SK-N-SH treated with all-trans-retinoic acid at 6 μM for 48 hours (cell line): Measurements from ENCODE around the gene DOC2B.

Experiments
- ATAC-seq: fragments of 200-7000 bp; cut with Tn5 transposase; 3 replicates; pipeline ENCODE4 v1.9.1; 2020; ENCODE audit warnings: mild to moderate bottlenecking, moderate library complexity
- ARNTL ChIP-seq: fragments of 450-650 bp; formaldehyde crosslinking; IDR thresholded peaks from 2 replicates; pipeline ENCODE4 v1.5.0; 2020; ENCODE audit warnings: low read depth, mild to moderate bottlenecking, moderate library complexity, borderline replicate concordance
- BACH2 ChIP-seq: fragments of 250-450 bp; sonication (Bioruptor Pico); IDR thresholded peaks from 2 replicates; pipeline ENCODE4 v1.9.0; 2021; ENCODE audit warnings: mild to moderate bottlenecking, borderline replicate concordance
- CREB5 ChIP-seq: fragments of 250-450 bp; sonication (Bioruptor Pico); IDR thresholded peaks from 2 replicates; pipeline ENCODE4 v1.5.1; 2020; ENCODE audit warnings: low read depth, mild to moderate bottlenecking, moderate library complexity
- CSDC2 ChIP-seq: fragments of 250-450 bp; sonication (Bioruptor Pico); IDR thresholded peaks from 2 replicates; pipeline ENCODE4 v1.5.0; 2020; ENCODE audit warnings: mild to moderate bottlenecking, moderate library complexity
- CSRNP3 ChIP-seq: fragments of 250-450 bp; sonication (Bioruptor Pico); IDR thresholded peaks from 2 replicates; pipeline ENCODE4 v1.5.1; 2021; ENCODE audit warnings: mild to moderate bottlenecking, moderate library complexity
- GLIS3 ChIP-seq: fragments of 250-450 bp; sonication (Bioruptor Pico); IDR thresholded peaks from 2 replicates; pipeline ENCODE4 v1.5.0; 2020; ENCODE audit warnings: mild to moderate bottlenecking, moderate library complexity
- ISL1 ChIP-seq: fragments of 250-450 bp; sonication (Bioruptor Pico); IDR thresholded peaks from 2 replicates; pipeline ENCODE4 v2.1.2; 2022; ENCODE audit warnings: mild to moderate bottlenecking, moderate library complexity
- OSR1 ChIP-seq: fragments of 250-450 bp; sonication (Bioruptor Pico); IDR thresholded peaks from 2 replicates; pipeline ENCODE4 v1.8.0; 2022; ENCODE audit warnings: moderate library complexity, mild to moderate bottlenecking, inconsistent platforms
- PATZ1 ChIP-seq: fragments of 250-450 bp; sonication (Bioruptor Pico); IDR thresholded peaks from 2 replicates; pipeline ENCODE4 v1.8.0; 2020; ENCODE audit warnings: mild to moderate bottlenecking, moderate library complexity, borderline replicate concordance
- POU6F1 ChIP-seq: fragments of 250-450 bp; sonication (Bioruptor Pico); IDR thresholded peaks from 2 replicates; pipeline ENCODE4 v1.8.0; 2021; ENCODE audit warnings: low read depth, mild to moderate bottlenecking, moderate library complexity, borderline replicate concordance
- PPARA ChIP-seq: fragments of 250-450 bp; sonication (Bioruptor Pico); IDR thresholded peaks from 2 replicates; pipeline ENCODE4 v1.5.0; 2020; ENCODE audit warnings: mild to moderate bottlenecking, borderline replicate concordance
- RARB ChIP-seq: fragments of 250-450 bp; sonication (Bioruptor Pico); IDR thresholded peaks from 2 replicates; pipeline ENCODE4 v1.8.0; 2021; ENCODE audit warnings: mild to moderate bottlenecking, moderate library complexity
- SNAI2 ChIP-seq: fragments of 250-450 bp; sonication (Bioruptor Pico); IDR thresholded peaks from 2 replicates; pipeline ENCODE4 v1.5.0; 2020; ENCODE audit warnings: mild to moderate bottlenecking, moderate library complexity
- TCF4 ChIP-seq: fragments of 250-450 bp; sonication (Bioruptor Pico); IDR thresholded peaks from 2 replicates; pipeline ENCODE4 v1.8.0; 2021; ENCODE audit warnings: mild to moderate bottlenecking, moderate library complexity, borderline replicate concordance
- TOX ChIP-seq: fragments of 250-450 bp; sonication (Bioruptor Pico); IDR thresholded peaks from 2 replicates; pipeline ENCODE4 v1.8.0; 2021; ENCODE audit warnings: mild to moderate bottlenecking, moderate library complexity, borderline replicate concordance
- ZC3H10 ChIP-seq: fragments of 250-450 bp; sonication (Bioruptor Pico); IDR thresholded peaks from 2 replicates; pipeline ENCODE4 v1.5.1; 2021; ENCODE audit warnings: mild to moderate bottlenecking, moderate library complexity
- ZFP3 ChIP-seq: fragments of 250-450 bp; sonication (Bioruptor Pico); IDR thresholded peaks from 2 replicates; pipeline ENCODE4 v1.5.0; 2020; ENCODE audit warnings: mild to moderate bottlenecking, moderate library complexity
- ZFP30 ChIP-seq: fragments of 450-650 bp; formaldehyde crosslinking; IDR thresholded peaks from 2 replicates; pipeline ENCODE4 v1.5.0; 2022; ENCODE audit warnings: mild to moderate bottlenecking, moderate library complexity
- ZNF565 ChIP-seq: fragments of 450-650 bp; formaldehyde crosslinking; conservative IDR thresholded peaks from 2 replicates; pipeline ENCODE4 v1.5.0; 2020; ENCODE audit warnings: low read depth, mild to moderate bottlenecking, moderate library complexity
- ZNF70 ChIP-seq: fragments of 450-650 bp; formaldehyde crosslinking; IDR thresholded peaks from 2 replicates; pipeline ENCODE4 v1.5.0; 2020; ENCODE audit warnings: mild to moderate bottlenecking, moderate library complexity
- ZNF8 ChIP-seq: fragments of 450-650 bp; formaldehyde crosslinking; IDR thresholded peaks from 2 replicates; pipeline ENCODE4 v1.5.0; 2020; ENCODE audit warnings: mild to moderate bottlenecking, moderate library complexity

Gene DOC2B

GRCh38 chr17:182050-182751 is 751 bp upstream of the DOC2B start:
- no peak for ATAC-seq
- TF ChIP-seq CSRNP3: no peak
- TF ChIP-seq GLIS3 (CRISPR knock-in tag): no peak
- no peak for TF ChIP-seq TOX (CRISPR knock-in tag)
- TF ChIP-seq CREB5 (CRISPR knock-in tag): no peak
- no peak for TF ChIP-seq ISL1 (CRISPR knock-in tag)
- TF ChIP-seq CSDC2 (CRISPR knock-in tag): no peak
- no peak for TF ChIP-seq PPARA (CRISPR knock-in tag)
- TF ChIP-seq SNAI2 (CRISPR knock-in tag): no peak

GRCh38 chr17:180381-181244 is 837 bp downstream of the DOC2B start:
- no peak for ATAC-seq
- TF ChIP-seq ZNF565 (CRISPR knock-in tag): no peak
- no peak for TF ChIP-seq ISL1 (CRISPR knock-in tag)
- no peak for TF ChIP-seq ZNF8 (CRISPR knock-in tag)
- TF ChIP-seq ZFP3 (CRISPR knock-in tag): no peak
- no peak for TF ChIP-seq ZFP30 (CRISPR knock-in tag)
- no peak for TF ChIP-seq ARNTL (CRISPR knock-in tag)
- no peak for TF ChIP-seq CSDC2 (CRISPR knock-in tag)
- no peak for TF ChIP-seq OSR1

- TF ChIP-seq ZNF70 (no peak), OSR1 (no peak), TOX (CRISPR knock-in tag) (no peak), POU6F1 (CRISPR knock-in tag) (no peak), ZFP3 (CRISPR knock-in tag) (no peak), ZFP30 (CRISPR knock-in tag) (no peak), RARB (CRISPR knock-in tag) (no peak), CSDC2 (CRISPR knock-in tag) (no peak), TCF4 (CRISPR knock-in tag) (no peak), PATZ1 (CRISPR knock-in tag) (no peak), SNAI2 (CRISPR knock-in tag) (no peak), ZC3H10 (CRISPR knock-in tag) (no peak), BACH2 (CRISPR knock-in tag) (no peak), CSRNP3 (no peak)
- no peak for ATAC-seq
Measured at GRCh38 chr17:179781-180380, 1.6 kb downstream of the DOC2B start.
